GM21447 (cell line): Measurements from ENCODE around the gene ATP6V1C2.

ENCODE experiments used
- ATAC-seq: cut with Tn5 transposase; IDR thresholded peaks from one replicate; pipeline ENCODE4 v1.9.1; 2021; ENCODE audit not compliant: unreplicated experiment

The ATP6V1C2 gene, protein sequence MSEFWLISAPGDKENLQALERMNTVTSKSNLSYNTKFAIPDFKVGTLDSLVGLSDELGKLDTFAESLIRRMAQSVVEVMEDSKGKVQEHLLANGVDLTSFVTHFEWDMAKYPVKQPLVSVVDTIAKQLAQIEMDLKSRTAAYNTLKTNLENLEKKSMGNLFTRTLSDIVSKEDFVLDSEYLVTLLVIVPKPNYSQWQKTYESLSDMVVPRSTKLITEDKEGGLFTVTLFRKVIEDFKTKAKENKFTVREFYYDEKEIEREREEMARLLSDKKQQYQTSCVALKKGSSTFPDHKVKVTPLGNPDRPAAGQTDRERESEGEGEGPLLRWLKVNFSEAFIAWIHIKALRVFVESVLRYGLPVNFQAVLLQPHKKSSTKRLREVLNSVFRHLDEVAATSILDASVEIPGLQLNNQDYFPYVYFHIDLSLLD

DNA sequence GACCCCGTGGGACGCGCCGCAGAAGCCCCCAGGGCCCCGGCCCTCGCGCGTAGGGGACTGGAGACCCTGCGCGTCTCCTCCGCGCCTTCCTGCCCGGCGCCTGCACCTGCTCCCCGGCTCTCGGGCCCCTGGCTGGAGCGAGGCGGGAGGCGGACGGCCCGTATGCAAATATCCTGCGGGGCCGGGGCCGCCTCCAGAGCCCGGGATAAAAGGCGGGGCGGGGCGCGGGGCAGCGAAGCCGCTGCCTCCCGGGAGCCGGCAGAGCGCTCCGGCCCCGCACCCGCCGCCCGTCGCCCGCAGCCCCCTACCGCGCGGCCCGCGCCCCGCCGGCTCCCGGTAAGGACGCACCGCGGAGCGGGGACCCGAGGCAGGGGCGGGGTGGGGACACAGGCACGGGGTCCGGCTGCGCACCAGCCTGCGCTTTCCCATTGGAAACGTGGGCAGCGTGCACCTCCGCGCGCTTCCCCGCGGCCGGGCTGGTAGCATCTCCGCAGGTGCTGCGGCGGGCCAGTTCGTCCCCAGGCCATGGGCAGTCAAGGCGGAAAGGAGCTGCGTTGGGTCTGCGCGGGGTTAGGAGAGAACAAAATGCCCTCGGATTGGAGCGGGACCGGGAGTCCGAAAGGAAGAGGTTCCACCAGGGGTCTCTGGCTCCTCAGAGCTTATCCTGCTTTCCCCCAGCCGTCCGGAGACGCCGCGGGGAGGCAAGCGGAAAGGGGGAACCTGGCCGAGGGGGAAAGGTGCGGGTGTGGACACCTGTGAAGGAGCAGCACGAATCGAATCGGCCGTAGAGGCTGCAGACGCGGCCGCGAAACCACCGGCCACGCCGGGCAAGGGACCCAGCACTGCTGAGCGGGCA, at the start of gene ATP6V1C2:
TSS of gene ATP6V1C2 (plus strand) at position 235 of the 856 bp plus-strand sequence. CDS start 1,220 bp downstream, outside the sequence.
- peak; percentile 75 for ATAC-seq

- no peak for ATAC-seq
Measured at GRCh38 chr2:10675131-10675530, 46.3 kb upstream of the ATP6V1C2 start.

GRCh38 chr2:10678225-10678624, 43.2 kb upstream of the ATP6V1C2 start:
- ATAC-seq: no peak

DNA sequence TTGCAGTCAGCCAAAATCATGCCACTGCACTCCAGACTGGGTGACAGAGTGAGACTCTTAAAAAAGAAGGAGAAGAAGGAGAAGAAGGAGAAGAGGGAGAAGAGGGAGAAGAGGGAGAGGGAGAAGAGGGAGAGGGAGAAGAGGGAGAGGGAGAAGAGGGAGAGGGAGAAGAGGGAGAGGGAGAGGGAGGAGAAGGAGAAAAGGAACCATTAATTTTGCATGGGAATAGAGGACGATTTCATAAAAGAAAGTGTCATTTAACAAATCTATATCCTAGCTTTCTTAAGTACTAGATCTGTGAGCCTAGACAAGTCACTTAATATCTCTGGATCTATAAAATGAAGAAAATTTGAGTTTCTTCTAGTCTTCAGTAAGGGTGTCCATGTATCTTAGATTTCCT, 41.2 kb upstream of the ATP6V1C2 start:
- no peak for ATAC-seq

- no peak for ATAC-seq
Measured at GRCh38 chr2:10680957-10681356, 40.5 kb upstream of the ATP6V1C2 start.

GRCh38 chr2:10686176-10686730, 35.2 kb upstream of the ATP6V1C2 start:
- ATAC-seq: no peak

DNA sequence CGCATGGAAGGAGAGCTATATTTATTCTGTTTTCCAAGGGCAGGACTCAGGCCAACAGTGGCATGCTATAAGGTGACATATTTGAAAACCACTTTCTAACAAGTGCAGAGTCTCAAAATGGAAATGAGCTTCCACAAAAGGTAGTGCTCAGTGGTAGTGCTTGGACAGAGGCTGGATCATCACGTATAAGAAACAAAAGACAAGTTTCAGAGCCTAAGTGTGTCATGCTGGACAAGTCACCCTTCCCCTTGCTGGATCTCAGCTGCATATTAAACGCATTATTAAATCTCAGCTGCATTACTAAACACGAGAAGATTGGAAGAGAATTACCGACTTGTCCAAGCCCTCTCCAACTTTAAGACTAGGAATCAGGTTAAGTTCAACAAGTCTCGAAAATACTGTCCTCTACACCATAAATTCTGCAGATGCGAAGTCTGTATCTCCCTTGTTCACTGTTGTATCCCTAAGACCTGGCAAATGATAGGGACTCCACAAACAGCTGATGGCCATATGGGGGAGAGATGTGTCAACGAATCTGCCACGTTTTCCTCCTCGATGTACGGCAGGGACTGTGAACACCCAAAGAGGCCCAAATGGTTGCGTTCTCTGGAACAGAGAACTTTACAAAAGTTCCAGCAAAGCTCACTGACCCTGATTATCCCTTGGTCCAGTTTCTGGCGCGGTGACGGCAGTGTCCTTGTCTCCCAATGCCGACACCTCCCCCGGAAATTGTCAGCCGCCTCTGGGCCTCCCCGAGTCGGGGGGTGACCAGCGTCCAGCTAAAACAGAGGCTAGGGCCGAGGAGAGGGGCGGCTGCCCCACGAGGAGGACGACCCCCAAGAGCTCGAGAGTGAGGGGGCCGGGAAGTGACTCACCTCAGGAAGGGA, 32.3 kb upstream of the ATP6V1C2 start:
- ATAC-seq: peak; percentile 22

GRCh38 chr2:10691521-10691920, 29.9 kb upstream of the ATP6V1C2 start:
- ATAC-seq: no peak

- no peak for ATAC-seq
Measured at GRCh38 chr2:10700078-10700803, 21.2 kb upstream of the ATP6V1C2 start.

- ATAC-seq: no peak
Measured at GRCh38 chr2:10704034-10704594, 17.3 kb upstream of the ATP6V1C2 start.

DNA sequence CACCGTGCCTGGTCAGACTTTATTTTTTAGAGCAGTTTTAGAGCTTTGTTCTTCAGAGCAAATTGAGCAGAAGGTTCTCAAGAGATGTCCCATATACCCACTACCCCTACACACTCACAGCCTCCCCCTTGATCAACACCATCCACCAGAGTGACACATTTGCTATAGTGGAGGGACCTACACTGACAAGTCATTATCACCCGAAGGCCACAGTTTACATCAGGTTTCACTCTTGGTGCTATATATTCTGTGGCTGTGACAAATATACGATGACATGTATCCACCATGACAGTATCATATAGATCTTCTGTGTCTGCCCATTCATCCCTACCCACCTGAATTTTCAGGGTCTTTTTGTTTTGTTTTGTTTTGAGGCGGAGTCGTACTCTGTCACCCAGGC, 15.4 kb upstream of the ATP6V1C2 start:
- ATAC-seq: no peak

GRCh38 chr2:10707831-10708230, 13.6 kb upstream of the ATP6V1C2 start:
- ATAC-seq: no peak

DNA sequence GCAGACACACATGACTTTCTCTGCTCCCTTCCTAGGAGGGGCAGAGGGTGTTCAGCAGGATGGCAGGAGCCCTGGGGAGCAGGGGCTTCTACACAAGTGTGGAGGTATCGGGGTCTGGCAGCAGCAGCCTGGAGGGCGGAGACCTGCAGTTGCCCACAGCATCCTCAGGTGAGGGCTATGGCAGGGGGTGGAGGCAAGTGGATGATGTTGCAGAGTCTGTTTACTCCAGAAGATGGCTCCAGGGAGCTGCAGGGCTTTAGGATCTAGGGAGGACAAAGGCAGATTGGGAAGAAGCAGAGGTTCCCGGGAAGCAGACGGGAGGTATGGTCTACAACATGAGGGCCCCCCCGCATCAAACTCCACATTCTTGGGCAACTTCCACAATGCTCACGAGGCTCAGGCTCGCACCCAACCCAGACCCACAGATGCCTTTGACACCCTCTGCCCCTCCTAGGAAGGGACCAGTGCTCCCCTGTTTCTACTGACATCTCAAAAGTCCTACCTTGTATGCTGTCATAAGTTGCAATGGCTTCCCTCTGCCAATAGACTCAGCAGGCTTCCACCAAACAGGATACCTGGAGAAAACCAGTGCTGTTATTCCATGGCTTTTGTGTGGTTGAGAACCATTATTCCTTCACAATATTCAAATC, 12.0 kb upstream of the ATP6V1C2 start:
- no peak for ATAC-seq

- no peak for ATAC-seq
Measured at GRCh38 chr2:10712185-10712809, 9.1 kb upstream of the ATP6V1C2 start.

DNA sequence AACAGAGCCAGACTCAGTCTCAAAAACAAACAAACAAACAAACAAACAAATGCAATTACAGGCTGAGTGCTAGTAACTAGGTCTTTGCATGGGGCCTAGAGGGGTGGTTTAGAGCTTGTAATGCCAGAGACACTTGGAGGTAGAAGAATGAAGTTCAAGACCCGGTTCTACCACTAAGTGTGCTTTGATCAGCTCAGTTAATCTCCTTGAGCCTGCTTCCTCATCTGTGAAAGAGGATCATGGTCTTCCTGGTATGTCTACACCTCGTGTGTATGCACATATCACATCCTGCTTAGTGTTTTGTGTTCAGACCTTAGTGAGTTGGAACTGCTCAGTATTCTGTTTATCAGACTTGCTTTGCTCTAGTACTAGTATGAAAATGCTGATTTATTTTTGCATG, 4.8 kb upstream of the ATP6V1C2 start:
- no peak for ATAC-seq

- ATAC-seq: no peak
Measured at GRCh38 chr2:10717628-10718027, 3.8 kb upstream of the ATP6V1C2 start.

DNA sequence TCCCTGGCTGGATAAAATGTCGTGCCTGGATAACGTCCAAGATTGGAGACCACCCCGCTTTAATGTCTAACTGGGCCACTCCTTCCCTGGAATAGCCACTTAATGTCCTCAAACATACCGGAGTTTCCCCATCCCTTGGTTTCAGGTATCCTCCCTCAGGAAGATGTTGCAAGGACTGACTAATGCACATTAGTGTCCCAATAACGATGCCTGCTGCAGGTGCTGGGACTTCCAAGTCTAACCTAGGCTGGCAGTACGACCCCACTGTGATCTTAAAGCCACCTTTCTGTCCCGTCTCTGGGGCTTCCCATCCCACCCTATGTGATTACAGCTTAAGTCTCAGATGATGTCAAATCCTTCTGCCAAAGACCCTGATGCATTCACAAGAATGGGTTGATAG, 1.1 kb upstream of the ATP6V1C2 start:
- no peak for ATAC-seq

DNA sequence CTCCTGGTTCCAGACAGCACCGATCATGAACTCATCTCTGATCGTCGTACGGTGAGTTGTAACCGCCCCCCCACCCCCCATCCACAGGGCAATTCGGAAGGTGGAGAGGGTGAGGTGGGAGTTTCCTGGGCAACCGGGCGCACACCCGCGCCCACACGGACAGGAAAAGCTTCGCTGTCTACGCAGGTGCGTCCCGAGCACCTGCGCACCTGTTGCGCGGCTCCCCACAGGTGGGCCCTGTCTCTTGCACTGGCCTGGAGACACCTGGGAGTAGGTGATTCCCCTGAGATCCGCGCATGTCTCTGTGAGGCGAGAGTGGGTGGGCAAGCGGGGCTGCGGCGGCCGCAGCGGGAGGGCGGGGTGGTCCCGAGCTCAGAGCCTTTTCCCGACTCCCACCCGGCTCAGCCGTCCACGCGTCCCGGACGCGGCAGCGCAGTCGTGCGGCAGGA, 459 bp upstream of the ATP6V1C2 start:
- ATAC-seq: peak; percentile 24
